AG04449 (cell line): ENCODE measurements around the gene SH3RF2.

ENCODE experiments used
- CTCF ChIA-PET: fragments of 350-600 bp; formaldehyde crosslinking; extraction: SDS; loops from one replicate; lab custom pipeline; 2021; ENCODE audit warnings: antibody characterized with exemption; lab: Yijun Ruan, JAX
- POLR2A ChIA-PET: fragments of 400-600, 350-600 bp; formaldehyde crosslinking; extraction: SDS; loops from one replicate; lab custom pipeline; 2020; ENCODE audit warnings: antibody characterized with exemption, inconsistent platforms; lab: Yijun Ruan, JAX
- DNase-seq: peaks from one replicate; pipeline ENCODE4 v3.0.0-alpha.2; 2010; ENCODE audit warnings: low read depth, low spot score
- H3K4me3 ChIP-seq: 2 replicates; pipeline ENCODE4 v1.5.1; 2011; ENCODE audit warnings: low read depth, mild to moderate bottlenecking, control low read depth, low read length
- TF ChIP-seq, protein P1 (sequence below): IDR thresholded peaks from one replicate; pipeline ENCODE4 v1.5.1; 2011; ENCODE audit warnings: mild to moderate bottlenecking, moderate library complexity, low read length, control low read depth, inconsistent platforms; ENCODE audit not compliant: insufficient read depth; ENCODE audit errors: missing control alignments

SH3RF2 gene

DNA sequence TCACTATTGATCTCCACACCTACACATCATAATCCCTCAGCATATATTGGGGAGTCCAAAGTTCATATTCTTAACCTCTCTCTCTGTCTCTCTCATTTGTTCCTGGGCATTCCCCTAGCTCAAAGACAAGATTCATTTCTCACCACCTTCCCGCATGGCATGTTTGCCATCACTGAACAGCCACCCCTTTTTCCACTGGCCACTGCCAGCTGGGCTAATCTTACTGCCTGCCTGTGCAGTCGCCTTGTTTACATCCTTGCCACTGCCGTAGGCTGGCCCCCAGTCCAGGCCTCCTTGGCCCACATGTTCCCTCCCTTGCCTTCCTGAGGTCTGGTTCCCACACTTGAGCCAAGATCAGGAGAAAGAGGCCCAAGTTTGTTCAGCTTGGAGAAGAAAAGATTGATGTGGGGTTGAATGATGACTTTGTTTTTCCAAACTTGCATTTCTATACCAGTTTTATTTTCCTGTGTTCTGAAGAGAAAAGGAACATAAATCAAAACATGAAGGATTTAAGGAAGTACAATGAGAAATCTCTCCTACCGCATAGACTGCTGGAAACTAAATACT, 88.8 kb downstream of the SH3RF2 start:
- DNase-seq = no peak
- no peak overlapping the region for H3K4me3 ChIP-seq
- ChIA-PET POLR2A (no interaction called here), CTCF (interaction anchor here (1.0 to 1.4 kb wide), 2 partner anchors 17 to 24 kb away, joined by 3 to 5 read pairs; no protein-coding TSS in a partner anchor)
- TF ChIP-seq, protein P1, sequence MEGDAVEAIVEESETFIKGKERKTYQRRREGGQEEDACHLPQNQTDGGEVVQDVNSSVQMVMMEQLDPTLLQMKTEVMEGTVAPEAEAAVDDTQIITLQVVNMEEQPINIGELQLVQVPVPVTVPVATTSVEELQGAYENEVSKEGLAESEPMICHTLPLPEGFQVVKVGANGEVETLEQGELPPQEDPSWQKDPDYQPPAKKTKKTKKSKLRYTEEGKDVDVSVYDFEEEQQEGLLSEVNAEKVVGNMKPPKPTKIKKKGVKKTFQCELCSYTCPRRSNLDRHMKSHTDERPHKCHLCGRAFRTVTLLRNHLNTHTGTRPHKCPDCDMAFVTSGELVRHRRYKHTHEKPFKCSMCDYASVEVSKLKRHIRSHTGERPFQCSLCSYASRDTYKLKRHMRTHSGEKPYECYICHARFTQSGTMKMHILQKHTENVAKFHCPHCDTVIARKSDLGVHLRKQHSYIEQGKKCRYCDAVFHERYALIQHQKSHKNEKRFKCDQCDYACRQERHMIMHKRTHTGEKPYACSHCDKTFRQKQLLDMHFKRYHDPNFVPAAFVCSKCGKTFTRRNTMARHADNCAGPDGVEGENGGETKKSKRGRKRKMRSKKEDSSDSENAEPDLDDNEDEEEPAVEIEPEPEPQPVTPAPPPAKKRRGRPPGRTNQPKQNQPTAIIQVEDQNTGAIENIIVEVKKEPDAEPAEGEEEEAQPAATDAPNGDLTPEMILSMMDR = no peak

DNA sequence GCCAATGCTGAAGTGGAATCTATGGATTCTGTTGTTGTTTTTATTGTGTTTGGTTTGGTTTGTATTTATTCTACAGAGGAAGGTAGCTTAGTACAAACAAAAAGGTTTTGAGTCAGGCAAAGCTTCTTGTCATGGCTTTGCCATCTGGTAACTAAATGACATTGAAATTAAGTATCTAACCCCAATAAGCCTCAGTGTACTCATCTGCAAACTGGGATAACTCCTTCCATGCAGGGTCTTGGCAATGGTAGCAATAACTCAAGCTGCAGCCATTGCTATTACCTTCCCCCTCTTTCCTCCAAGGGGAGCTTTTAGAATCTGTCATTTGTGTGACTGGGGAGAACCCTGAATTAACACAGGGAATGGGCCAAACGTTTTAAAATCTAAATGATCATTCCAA, 89.3 kb downstream of the SH3RF2 start:
- no peak overlapping the region for H3K4me3 ChIP-seq
- POLR2A ChIA-PET = no interaction called here
- no peak for DNase-seq
- CTCF ChIA-PET = interaction anchor here (1.0 to 1.4 kb wide), 2 partner anchors 16 to 23 kb away, joined by 3 to 5 read pairs; no protein-coding TSS in a partner anchor
- TF ChIP-seq, protein P1 = no peak

DNA sequence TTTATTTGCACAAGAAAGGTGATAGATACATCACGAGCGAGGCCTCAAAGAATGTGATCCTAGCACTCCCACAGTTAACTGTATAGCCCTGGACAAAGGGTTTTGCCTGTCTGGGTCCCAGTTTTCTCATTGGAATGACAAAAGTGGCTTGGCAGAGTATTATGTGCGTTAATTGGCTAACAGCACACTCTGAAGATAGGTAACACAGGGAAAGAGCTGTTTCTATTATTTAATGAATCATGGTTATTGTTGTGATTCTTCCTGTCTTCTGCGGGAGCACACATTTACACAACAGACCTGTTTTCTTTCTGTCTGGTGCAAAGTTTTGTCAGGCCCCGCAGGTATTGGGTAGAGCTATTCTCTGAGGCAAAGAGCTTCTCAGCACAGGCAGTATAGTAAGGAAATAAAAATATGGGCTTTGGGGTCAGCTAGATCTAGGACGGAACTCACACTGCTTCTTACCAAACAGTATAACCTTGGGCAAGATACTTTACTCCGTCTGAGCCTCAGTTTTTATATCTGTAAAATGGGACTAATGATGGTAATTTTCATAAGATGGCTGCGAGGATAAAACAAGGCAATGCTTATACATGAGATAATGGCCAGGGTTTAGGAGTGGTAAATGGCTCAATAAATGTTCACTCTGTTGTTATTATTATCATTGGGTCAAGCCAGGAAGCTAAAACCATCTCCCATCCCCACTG, 90.1 kb downstream of the SH3RF2 start:
- CTCF ChIA-PET = no interaction called here
- DNase-seq = no peak
- TF ChIP-seq, protein P1 = no peak
- POLR2A ChIA-PET = interaction anchor here (0.7 kb wide), 1 partner anchor 25 kb away, joined by 3 read pairs; no protein-coding TSS in a partner anchor
- H3K4me3 ChIP-seq = no peak overlapping the region

DNA sequence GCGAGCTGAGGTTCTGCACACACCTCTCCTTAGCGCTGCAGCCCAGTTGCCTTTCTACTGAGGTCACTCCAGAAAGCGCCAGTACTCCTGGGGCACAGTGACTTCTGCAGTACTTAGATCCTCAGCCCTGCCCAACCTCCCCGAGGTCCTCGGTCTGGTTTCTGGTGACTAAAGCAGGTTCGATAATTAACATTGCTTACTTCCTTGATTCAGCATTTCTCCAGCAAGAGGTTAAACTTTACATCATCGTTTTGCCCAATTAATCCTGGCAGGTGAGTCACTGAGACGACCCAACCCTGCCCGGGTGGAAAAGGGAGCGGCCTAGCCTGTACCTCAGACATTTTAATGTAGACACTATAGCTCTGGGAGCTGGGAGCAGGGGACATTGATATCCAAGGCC, 91.4 kb downstream of the SH3RF2 start:
- POLR2A ChIA-PET = no interaction called here

DNA sequence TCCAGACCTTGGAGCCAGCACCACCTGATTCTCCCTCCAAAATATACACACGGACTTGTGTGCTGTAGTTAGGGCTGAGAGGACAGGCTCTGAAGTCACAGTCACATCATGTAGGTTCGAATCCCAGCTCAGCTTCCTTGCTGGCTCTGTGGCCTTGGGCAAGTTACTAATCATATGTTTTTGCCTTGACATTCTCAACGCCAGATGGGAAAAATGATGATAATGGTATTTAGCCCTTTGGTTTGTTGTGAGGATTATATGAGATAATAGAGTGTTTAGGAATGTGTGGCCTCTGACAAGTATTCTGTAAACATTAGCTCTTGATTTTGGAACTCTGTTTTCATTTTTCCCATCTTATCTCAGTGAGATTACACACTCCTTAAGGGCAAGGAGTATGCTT, 96.5 kb downstream of the SH3RF2 start:
- CTCF ChIA-PET = interaction anchor here (1.5 to 2.7 kb wide), 2 partner anchors 9 to 145 kb away, joined by 6 to 27 read pairs; no protein-coding TSS in a partner anchor
- H3K4me3 ChIP-seq = no peak overlapping the region
- POLR2A ChIA-PET = no interaction called here
- DNase-seq = no peak
- TF ChIP-seq, protein P1 = no peak

More for the DNA sequence above, 91.4 kb downstream of the SH3RF2 start:
- no peak overlapping the region for H3K4me3 ChIP-seq
- DNase-seq = no peak
- TF ChIP-seq, protein P1 = no peak
- CTCF ChIA-PET = interaction anchor here (1.1 kb wide), 1 partner anchor 13 kb away, joined by 3 read pairs; no protein-coding TSS in a partner anchor

DNA sequence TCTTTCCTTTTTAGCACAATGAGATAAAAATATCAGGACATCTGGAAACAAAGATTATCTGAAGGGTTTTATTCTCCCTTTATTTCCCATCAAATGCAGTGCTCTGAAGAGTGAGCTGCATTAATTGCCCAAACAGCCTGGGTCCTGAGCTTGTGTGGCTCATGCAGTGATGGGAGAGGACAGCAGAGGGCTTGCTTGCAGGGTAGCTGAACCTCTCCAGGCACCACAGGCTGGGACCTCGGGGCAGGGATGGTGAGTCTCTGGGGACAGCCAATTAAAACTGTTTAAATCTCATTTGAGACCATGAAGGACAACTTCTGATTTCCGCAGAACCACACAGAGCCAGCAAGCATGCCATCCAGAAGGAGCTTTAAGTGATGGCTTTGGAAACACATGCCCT, 97.7 kb downstream of the SH3RF2 start:
- no peak for DNase-seq
- ChIA-PET CTCF (no interaction called here), POLR2A (no interaction called here)
- TF ChIP-seq, protein P1 = no peak
- H3K4me3 ChIP-seq = no peak overlapping the region
